ENCODE measurements around the gene MFN1.

MFN1 gene

DNA sequence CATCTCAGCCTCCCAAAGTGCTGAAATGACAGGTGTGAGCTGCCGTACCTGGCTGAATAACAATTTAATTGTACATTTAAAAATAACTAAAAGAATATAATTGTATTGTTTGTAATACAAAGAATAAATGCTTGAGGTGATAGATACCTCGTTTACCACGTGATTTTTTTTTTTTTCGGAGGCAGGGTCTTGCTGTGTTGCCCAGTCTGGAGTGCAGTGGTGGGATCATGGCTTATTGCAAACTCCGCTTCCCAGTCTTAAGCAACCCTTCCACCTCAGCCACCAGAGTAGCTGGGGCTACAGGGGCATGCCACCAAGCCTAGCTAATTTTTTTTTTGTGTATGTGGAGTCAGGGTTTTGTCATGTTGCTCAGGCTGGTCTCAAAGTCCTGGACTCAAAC, 15.8 kb downstream of the MFN1 start:
- DNase-seq (ENCODE audit: low spot score), result no peak
- TF ChIP-seq, protein P1, sequence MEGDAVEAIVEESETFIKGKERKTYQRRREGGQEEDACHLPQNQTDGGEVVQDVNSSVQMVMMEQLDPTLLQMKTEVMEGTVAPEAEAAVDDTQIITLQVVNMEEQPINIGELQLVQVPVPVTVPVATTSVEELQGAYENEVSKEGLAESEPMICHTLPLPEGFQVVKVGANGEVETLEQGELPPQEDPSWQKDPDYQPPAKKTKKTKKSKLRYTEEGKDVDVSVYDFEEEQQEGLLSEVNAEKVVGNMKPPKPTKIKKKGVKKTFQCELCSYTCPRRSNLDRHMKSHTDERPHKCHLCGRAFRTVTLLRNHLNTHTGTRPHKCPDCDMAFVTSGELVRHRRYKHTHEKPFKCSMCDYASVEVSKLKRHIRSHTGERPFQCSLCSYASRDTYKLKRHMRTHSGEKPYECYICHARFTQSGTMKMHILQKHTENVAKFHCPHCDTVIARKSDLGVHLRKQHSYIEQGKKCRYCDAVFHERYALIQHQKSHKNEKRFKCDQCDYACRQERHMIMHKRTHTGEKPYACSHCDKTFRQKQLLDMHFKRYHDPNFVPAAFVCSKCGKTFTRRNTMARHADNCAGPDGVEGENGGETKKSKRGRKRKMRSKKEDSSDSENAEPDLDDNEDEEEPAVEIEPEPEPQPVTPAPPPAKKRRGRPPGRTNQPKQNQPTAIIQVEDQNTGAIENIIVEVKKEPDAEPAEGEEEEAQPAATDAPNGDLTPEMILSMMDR (IDR thresholded peaks at IDR 0.05; ENCODE audit: extremely low read depth, missing control alignments), result no peak

DNA sequence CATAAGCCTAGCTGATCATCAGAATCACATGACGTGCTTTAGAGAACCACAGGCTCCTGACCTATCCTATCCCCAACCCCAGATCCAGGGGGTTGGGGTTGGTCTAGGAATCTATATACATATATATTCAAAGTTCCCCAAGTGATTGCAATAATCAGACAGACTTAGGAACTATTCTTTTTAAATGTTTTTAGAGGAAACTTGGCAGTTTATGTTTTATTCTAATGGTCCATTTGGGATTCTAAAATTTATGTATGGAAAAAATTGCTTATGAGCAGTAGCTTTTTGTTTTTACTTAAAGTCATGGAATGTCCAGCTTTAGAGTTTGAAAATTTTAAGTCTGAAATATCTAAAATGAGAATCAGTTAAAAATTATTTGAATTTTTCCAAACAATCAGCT, 22.1 kb downstream of the MFN1 start:
- DNase-seq (ENCODE audit: low spot score), result no peak
- TF ChIP-seq, protein P1 (IDR thresholded peaks at IDR 0.05; ENCODE audit: extremely low read depth, missing control alignments), result no peak

DNA sequence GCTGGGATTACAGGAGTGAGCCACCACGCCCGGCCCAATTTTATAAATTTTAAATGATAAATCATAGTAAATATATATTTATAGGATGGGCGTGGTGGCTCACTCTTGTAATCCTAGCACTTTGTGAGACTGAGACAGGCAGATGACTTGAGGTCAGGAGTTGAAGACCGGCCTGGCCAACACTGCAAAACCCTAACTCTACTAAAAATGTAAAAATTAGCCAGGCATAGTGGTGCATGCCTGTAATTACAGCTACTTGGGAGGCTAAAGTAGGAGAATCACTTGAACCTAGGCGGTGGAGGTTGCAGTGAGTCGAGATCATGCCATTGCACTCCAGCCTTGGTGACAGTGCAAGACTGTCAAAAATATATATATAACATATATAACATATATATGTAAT, 26.4 kb downstream of the MFN1 start:
- DNase-seq (ENCODE audit: low spot score), result no peak
- TF ChIP-seq, protein P1 (IDR thresholded peaks at IDR 0.05; ENCODE audit: extremely low read depth, missing control alignments), result no peak

DNA sequence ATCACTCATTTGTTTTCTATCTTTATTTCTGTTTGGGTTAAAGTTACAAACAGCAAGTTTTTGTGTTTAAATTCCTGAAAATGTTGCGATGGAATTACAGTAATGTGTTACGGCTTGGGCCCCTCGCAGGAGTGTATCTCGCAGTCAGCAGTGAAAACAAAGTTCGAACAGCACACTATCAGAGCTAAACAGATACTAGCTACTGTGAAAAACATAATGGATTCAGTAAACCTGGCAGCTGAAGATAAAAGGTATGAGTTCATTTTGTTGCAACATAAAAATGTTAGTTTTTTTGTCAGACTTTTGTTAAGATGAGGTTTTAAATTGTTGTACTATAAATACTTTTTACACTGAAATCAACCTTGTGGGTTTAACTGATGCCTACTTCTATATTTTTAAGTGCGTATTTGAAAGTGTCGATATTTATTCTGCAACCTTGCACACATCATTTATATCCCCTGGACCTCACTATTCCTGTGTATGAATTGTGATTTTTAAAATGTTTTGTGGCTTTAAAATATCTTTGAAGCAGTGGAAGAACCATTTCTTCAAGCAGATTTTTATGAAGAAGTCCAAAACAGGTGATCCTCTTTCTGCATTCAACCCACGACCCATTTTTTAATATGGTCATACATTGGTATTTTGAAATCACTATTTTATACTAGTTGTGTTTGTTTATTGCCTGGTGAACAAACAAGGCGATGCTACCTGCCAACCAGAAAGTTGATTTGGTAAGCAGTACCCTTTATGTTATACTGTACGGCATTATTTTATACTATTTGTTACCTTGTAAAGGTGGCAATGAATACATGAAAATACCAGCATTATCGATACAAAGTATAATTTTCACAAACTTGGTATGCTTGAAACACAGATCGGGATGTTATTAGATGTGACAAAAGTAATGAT, 27.8 kb downstream of the MFN1 start:
- DNase-seq (ENCODE audit: low spot score), result no peak

DNA sequence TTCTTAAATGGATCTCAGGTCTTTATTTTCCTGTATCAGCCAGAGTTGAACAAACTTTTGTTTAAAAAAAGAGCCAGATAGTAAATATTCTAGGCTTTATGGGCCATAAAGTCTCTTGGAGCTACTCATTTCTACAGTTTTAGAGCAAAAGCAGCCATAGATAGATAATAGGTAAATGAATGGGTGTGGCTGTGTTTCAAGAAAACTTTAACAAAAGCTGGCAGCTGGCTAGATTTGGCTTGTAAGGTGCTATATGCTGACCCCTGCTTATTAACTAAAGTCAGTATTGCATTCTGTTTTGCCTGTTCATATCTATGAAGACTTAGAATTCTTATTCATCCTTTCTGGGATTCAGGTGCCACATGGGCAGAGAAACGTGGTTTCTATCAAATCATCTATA, 29.0 kb downstream of the MFN1 start:
- TF ChIP-seq, protein P1 (IDR thresholded peaks at IDR 0.05; ENCODE audit: extremely low read depth, missing control alignments), result no peak
- DNase-seq (ENCODE audit: low spot score), result no peak

More for the DNA sequence above, 27.8 kb downstream of the MFN1 start:
- TF ChIP-seq, protein P1 (IDR thresholded peaks at IDR 0.05; ENCODE audit: extremely low read depth, missing control alignments), result no peak

DNA sequence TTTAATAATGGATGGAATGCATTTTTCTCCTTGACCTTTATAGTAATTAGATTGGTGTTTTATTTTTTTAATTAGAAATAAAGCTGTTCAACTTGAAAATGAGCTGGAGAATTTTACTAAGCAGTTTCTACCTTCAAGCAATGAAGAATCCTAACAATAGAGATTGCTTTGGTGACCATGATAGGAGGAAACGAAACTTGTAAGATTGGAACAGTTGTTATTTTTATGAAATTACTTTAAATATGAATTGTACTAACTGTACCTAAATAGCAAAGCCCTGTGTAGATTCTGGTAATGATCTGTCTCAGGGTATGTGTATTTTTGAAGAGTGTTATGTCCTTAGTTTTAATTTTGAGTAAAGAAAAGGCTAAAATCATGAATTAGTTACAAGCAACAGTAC, 44.4 kb downstream of the MFN1 start:
- TF ChIP-seq, protein P1 (IDR thresholded peaks at IDR 0.05; ENCODE audit: extremely low read depth, missing control alignments), result no peak
- no peak for DNase-seq (ENCODE audit: low spot score)

DNA sequence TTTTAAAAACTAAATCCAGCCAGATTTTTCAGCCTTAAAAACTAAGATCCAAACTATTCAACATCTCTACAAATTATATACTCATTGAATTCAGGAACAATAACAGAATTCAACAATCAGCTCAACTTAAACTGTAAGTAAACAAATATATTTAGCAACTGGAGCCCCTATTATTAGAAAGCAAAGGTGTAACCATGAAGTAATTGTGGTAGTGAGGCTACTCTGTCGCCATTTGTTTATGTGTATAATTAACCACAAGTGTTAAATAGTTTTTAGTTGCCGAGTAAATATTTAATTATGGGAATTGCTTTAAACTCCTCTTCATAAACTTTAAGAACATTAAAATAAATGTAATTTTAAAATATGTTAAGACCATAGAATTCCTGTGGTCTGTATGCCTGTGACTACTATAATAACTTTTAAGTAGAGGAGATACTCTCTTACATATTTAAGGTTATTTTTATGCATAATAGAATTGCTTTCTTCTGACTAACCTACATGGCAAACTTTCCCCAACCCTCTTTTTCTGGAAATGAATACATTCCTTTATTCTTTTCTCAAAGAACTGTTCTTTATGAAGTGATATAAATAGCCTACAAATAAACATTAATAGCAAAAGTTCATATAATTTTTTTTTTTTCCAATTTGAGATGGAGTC, 51.2 kb downstream of the MFN1 start:
- TF ChIP-seq, protein P1 (IDR thresholded peaks at IDR 0.05; ENCODE audit: extremely low read depth, missing control alignments), result no peak
- peak; percentile 8 for DNase-seq (ENCODE audit: low spot score)

All from GM20000 (cell line).